Esophagus squamous epithelium (tissue), 5 donors: ENCODE measurements around the gene CACNA1H. TPM values are rescaled to one million over a fixed set of nuclear protein-coding genes. Genes with fewer than 3 reads are reported as not detected.

Experiments used
- DNase-seq: peaks from one replicate; lab custom pipeline; 2025; lab: John Stamatoyannopoulos, UW
- H3K27ac ChIP-seq, 4 donors: fragments of 200-600 bp; sonication (generic); one replicate each; pipeline ENCODE4 v1.5.1; 2016 to 2019; ENCODE audit warnings: mild to moderate bottlenecking in 1 of 4
- H3K27me3 ChIP-seq, 4 donors: fragments of 200-600 bp; sonication (generic); 1 replicate in 3 of 4; 2 replicates in 1 of 4; pipeline versions ENCODE4 v1.5.1 to v1.6.0; 2017 to 2021; ENCODE audit warnings: antibody characterized with exemption in 1 of 4
- H3K36me3 ChIP-seq, 3 donors: fragments of 200-600 bp; sonication (generic); one replicate each; pipeline ENCODE4 v1.5.1; 2016 to 2019
- H3K4me1 ChIP-seq, 3 donors: fragments of 200-600 bp; sonication (generic); one replicate each; pipeline ENCODE4 v1.5.1; 2017 to 2019
- H3K4me3 ChIP-seq, 4 donors: fragments of 200-600 bp; sonication (generic); 1 replicate in 3 of 4; 2 replicates in 1 of 4; pipeline ENCODE4 v1.5.1; 2016 to 2019; ENCODE audit warnings: mild to moderate bottlenecking in 2 of 4, moderate library complexity in 1 of 4
- H3K9me3 ChIP-seq, 3 donors: fragments of 200-600 bp; sonication (generic); one replicate each; pipeline ENCODE4 v1.5.1; 2016 to 2019
- CTCF ChIP-seq, 6 experiments: fragments of 450-650 bp in 4 of 6; fragments of 200-600 bp in 2 of 6; sonication (generic) in 2 of 6; IDR thresholded peaks; one replicate each; pipeline ENCODE4 v1.5.1; 2016 to 2019; ENCODE audit warnings: antibody characterized with exemption in 6 of 6, mild to moderate bottlenecking in 4 of 6, moderate library complexity in 4 of 6
- POLR2A ChIP-seq, 4 donors: fragments of 450-650 bp; IDR thresholded peaks; one replicate each; pipeline ENCODE4 v1.6.1; 2017; ENCODE audit warnings: antibody characterized with exemption in 4 of 4, mild to moderate bottlenecking in 4 of 4, moderate library complexity in 3 of 4
- WGBS, 2 donors: methylation state at CpG; one replicate each; pipeline ENCODE4 v1.1.5; 2018; 5-methylcytosine and 5-hydroxymethylcytosine counted together
- intact Hi-C: fragments of 100-400 bp; cut with DNase I; formaldehyde crosslinking; loops from one replicate; pipeline ENCODE4 v1.15.0; 2022
- total RNA-seq, 4 donors: library from RNA; depleted of rRNA; stranded (reverse); fragments of >200 nt; gene quantifications; one replicate each; pipeline ENCODE4 v1.1.0, GENCODE V29; 2016
- donor health status: DM: yes; HTN: yes; CAD: no.

CACNA1H gene
- total RNA-seq, 4 donors from 2014 or later, result 1.7 to 14.7 (median 5.6) TPM

- Histone ChIP-seq H3K4me3 (no peak overlapping the region), H3K36me3 (no peaks in the 10 kb centered on the region), H3K4me1 (peaks cover 9 to 49% (median 21%) of the 10 kb centered on the region in 3 donors), H3K9me3 (no peaks in the 10 kb centered on the region), H3K27me3 (peaks cover 0 to 71% (median 6%) of the 10 kb centered on the region in 4 donors), H3K27ac (no peak overlapping the region)
- DNase-seq, result no peak
- intact Hi-C loops, result no loop called here
- 66% methylated on average over 2 of the region's 14 CpGs; no CpG with 5 or more reads in 1 of the 2 donors for WGBS, 2 donors
- TF ChIP-seq POLR2A (IDR thresholded peaks at IDR 0.05), result no peak
- no peak for TF ChIP-seq CTCF (IDR thresholded peaks at IDR 0.05)
These were observed 11.5 kb downstream of the CACNA1H start for GRCh38 chr16:1164382-1164781.

GRCh38 chr16:1164975-1165374 is 12.1 kb downstream of the CACNA1H start:
- 90% methylated on average over 4 of the region's 17 CpGs; no CpG with 5 or more reads in 1 of the 2 donors for WGBS, 2 donors
- Histone ChIP-seq H3K4me1 (peaks cover 9 to 49% (median 24%) of the 10 kb centered on the region in 3 donors), H3K36me3 (no peaks in the 10 kb centered on the region), H3K9me3 (no peaks in the 10 kb centered on the region), H3K27ac (no peak overlapping the region), H3K4me3 (no peak overlapping the region), H3K27me3 (peaks cover 0 to 71% (median 6%) of the 10 kb centered on the region in 4 donors)
- intact Hi-C loops, result no loop called here
- TF ChIP-seq POLR2A (IDR thresholded peaks at IDR 0.05) (no peak), CTCF (IDR thresholded peaks at IDR 0.05) (no peak)
- no peak for DNase-seq

GRCh38 chr16:1165511-1165910 is 12.6 kb downstream of the CACNA1H start:
- H3K36me3 ChIP-seq, result no peaks in the 10 kb centered on the region
- H3K27me3 ChIP-seq, result peaks cover 0 to 71% (median 5%) of the 10 kb centered on the region in 4 donors
- no peak for TF ChIP-seq POLR2A (IDR thresholded peaks at IDR 0.05)
- no peak for TF ChIP-seq CTCF (IDR thresholded peaks at IDR 0.05)
- intact Hi-C loops, result no loop called here
- H3K4me3 ChIP-seq, result no peak overlapping the region
- peak overlapping the region in 1 of 4 donors; percentile 83 for H3K27ac ChIP-seq
- DNase-seq, result no peak
- H3K9me3 ChIP-seq, result no peaks in the 10 kb centered on the region
- H3K4me1 ChIP-seq, result peaks cover 3 to 49% (median 24%) of the 10 kb centered on the region in 3 donors
- WGBS, 2 donors, result 76% methylated on average over 3 of the region's 12 CpGs; no CpG with 5 or more reads in 1 of the 2 donors

- Histone ChIP-seq H3K36me3 (no peaks in the 10 kb centered on the region), H3K27ac (peak overlapping the region in 3 of 4 donors; percentile 75 to 88 (median 83)), H3K4me3 (no peak overlapping the region), H3K4me1 (peaks cover 0 to 53% (median 25%) of the 10 kb centered on the region in 3 donors), H3K9me3 (no peaks in the 10 kb centered on the region), H3K27me3 (peaks cover 0 to 70% (median 2%) of the 10 kb centered on the region in 4 donors)
- intact Hi-C loops, result no loop called here
- 51 to 62% methylated on average over 9 to 20 of the region's 52 CpGs for WGBS, 2 donors
- no peak for TF ChIP-seq CTCF (IDR thresholded peaks at IDR 0.05)
- no peak for TF ChIP-seq POLR2A (IDR thresholded peaks at IDR 0.05)
- no peak for DNase-seq
These were observed 14.6 kb downstream of the CACNA1H start for GRCh38 chr16:1167276-1168107.

- intact Hi-C loops, result no loop called here
- Histone ChIP-seq H3K36me3 (no peaks in the 10 kb centered on the region), H3K9me3 (no peaks in the 10 kb centered on the region), H3K4me3 (no peak overlapping the region), H3K27me3 (peaks cover 0 to 57% (median 2%) of the 10 kb centered on the region in 4 donors), H3K27ac (peak overlapping the region; percentile 54 to 88 (median 79)), H3K4me1 (peaks cover 0 to 64% (median 25%) of the 10 kb centered on the region in 3 donors)
- 31 to 61% methylated on average over 4 to 6 of the region's 18 CpGs for WGBS, 2 donors
- TF ChIP-seq CTCF (IDR thresholded peaks at IDR 0.05), result no peak
- DNase-seq, result no peak
These were observed 15.9 kb downstream of the CACNA1H start for GRCh38 chr16:1168837-1169236.
